ENCODE data around the gene GALNTL6. TPM values are rescaled to one million over a fixed set of nuclear protein-coding genes. Genes with fewer than 3 reads are reported as not detected.

GALNTL6 gene
- total RNA-seq, 2 experiments from 2014 or later: not detected

DNA sequence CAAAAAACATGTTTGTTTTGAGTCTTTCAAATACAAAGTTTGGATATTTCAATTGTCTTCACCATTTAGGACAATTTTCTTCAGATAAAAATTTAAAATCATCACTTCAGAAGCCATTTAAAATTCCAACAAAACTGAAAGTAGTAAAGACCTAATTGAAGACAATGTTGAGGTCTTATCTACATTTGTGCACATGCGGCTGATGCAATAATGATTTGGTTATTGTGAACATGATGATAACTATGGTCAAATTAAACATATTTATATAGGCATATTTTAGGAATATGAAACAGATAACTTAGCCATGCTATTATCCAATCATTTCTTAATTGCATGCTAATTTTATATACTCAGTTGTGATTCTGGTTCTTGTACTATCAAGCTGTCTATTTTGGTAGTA is 407.5 kb downstream of the GALNTL6 start:
- Mint-ChIP-seq H3K4me1 (ENCODE audit: low read depth) (no peaks in the 10 kb centered on the region), H3K27ac (no peak overlapping the region), H3K27me3 (ENCODE audit: low read depth) (no peaks in the 10 kb centered on the region), H3K4me3 (no peak overlapping the region), H3K36me3 (ENCODE audit: low read depth) (no peaks in the 10 kb centered on the region), H3K9me3 (no peaks in the 10 kb centered on the region)
- no peak for DNase-seq
- CTCF ChIA-PET: no interaction called here
- intact Hi-C loops (cut with micrococcal nuclease): no loop called here

DNA sequence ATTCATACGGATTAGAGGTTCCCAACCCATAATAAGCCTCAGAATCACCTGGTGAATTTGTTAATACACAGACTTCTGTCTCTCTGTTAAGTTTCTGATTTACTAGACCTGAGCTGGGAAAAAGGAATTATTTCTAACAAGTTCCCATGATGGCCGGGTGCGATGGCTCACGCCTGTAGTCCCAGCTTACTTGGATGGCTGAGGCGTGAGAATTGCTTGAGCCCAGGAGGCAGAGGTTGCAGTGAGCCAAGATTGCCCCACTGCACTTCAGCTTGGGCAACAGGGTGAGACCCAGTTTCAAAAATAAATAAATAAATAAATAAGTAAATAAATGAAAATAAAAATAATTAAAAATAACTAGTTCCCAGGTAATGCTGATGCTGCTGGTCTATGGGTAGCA is 412.3 kb downstream of the GALNTL6 start:
- Mint-ChIP-seq H3K36me3 (ENCODE audit: low read depth) (no peaks in the 10 kb centered on the region), H3K9me3 (no peaks in the 10 kb centered on the region), H3K27ac (no peak overlapping the region), H3K4me1 (ENCODE audit: low read depth) (no peaks in the 10 kb centered on the region), H3K27me3 (ENCODE audit: low read depth) (no peaks in the 10 kb centered on the region), H3K4me3 (no peak overlapping the region)
- intact Hi-C loops (cut with micrococcal nuclease): no loop called here
- CTCF ChIA-PET: no interaction called here
- DNase-seq: no peak

- Mint-ChIP-seq H3K4me1 (ENCODE audit: low read depth) (no peaks in the 10 kb centered on the region), H3K4me3 (no peak overlapping the region), H3K36me3 (ENCODE audit: low read depth) (no peaks in the 10 kb centered on the region), H3K27ac (no peak overlapping the region), H3K9me3 (peaks cover 2% of the 10 kb centered on the region), H3K27me3 (ENCODE audit: low read depth) (no peaks in the 10 kb centered on the region)
- CTCF ChIA-PET: no interaction called here
- DNase-seq: no peak
- intact Hi-C loops (cut with micrococcal nuclease): no loop called here
These were observed 419.8 kb downstream of the GALNTL6 start for GRCh38 chr4:172232966-172233365.

- Mint-ChIP-seq H3K4me1 (ENCODE audit: low read depth) (no peaks in the 10 kb centered on the region), H3K27ac (no peak overlapping the region), H3K27me3 (ENCODE audit: low read depth) (no peaks in the 10 kb centered on the region), H3K9me3 (peaks cover 4% of the 10 kb centered on the region), H3K4me3 (no peak overlapping the region), H3K36me3 (ENCODE audit: low read depth) (no peaks in the 10 kb centered on the region)
- CTCF ChIA-PET: no interaction called here
- DNase-seq: no peak
- intact Hi-C loops (cut with micrococcal nuclease): no loop called here
These were observed 430.3 kb downstream of the GALNTL6 start for GRCh38 chr4:172243551-172243950.

GRCh38 chr4:172245516-172245915 is 432.3 kb downstream of the GALNTL6 start:
- no peaks in the 10 kb centered on the region for H3K4me1 Mint-ChIP-seq (ENCODE audit: low read depth)
- no peaks in the 10 kb centered on the region for H3K36me3 Mint-ChIP-seq (ENCODE audit: low read depth)
- H3K27me3 Mint-ChIP-seq (ENCODE audit: low read depth): no peaks in the 10 kb centered on the region
- intact Hi-C loops (cut with micrococcal nuclease): no loop called here
- CTCF ChIA-PET: no interaction called here
- DNase-seq: no peak
- H3K27ac Mint-ChIP-seq: no peak overlapping the region
- no peak overlapping the region for H3K4me3 Mint-ChIP-seq
- H3K9me3 Mint-ChIP-seq: peaks cover 6% of the 10 kb centered on the region

- Mint-ChIP-seq H3K9me3 (peaks cover 5% of the 10 kb centered on the region), H3K36me3 (ENCODE audit: low read depth) (no peaks in the 10 kb centered on the region), H3K4me3 (no peak overlapping the region), H3K27me3 (ENCODE audit: low read depth) (no peaks in the 10 kb centered on the region), H3K27ac (no peak overlapping the region), H3K4me1 (ENCODE audit: low read depth) (no peaks in the 10 kb centered on the region)
- CTCF ChIA-PET: no interaction called here
- DNase-seq: no peak
- intact Hi-C loops (cut with micrococcal nuclease): no loop called here
These were observed 440.2 kb downstream of the GALNTL6 start for GRCh38 chr4:172253409-172253808.

DNA sequence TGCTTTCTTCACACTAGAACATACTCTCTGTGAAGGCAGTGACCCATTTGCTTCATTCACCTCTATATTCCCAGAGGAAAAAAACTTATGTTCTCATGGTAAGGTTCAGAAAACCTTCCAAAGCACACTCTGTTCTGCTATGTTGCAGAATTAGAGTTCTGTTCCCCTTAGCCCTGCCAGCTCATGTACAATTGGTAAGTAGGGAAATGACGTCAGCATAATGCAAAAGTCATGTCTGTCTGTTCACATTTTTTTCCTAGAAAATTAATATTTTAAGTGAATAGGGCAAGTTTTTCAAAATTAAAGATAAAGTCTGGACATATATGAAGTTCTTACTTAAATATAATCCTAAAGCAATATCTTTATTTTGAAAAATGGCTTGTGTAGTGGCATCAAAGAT is 443.6 kb downstream of the GALNTL6 start:
- no peak overlapping the region for H3K27ac Mint-ChIP-seq
- no peaks in the 10 kb centered on the region for H3K27me3 Mint-ChIP-seq (ENCODE audit: low read depth)
- no peak for DNase-seq
- H3K4me1 Mint-ChIP-seq (ENCODE audit: low read depth): no peaks in the 10 kb centered on the region
- H3K36me3 Mint-ChIP-seq (ENCODE audit: low read depth): no peaks in the 10 kb centered on the region
- peaks cover 11% of the 10 kb centered on the region for H3K9me3 Mint-ChIP-seq
- intact Hi-C loops (cut with micrococcal nuclease): no loop called here
- CTCF ChIA-PET: no interaction called here
- H3K4me3 Mint-ChIP-seq: no peak overlapping the region

DNA sequence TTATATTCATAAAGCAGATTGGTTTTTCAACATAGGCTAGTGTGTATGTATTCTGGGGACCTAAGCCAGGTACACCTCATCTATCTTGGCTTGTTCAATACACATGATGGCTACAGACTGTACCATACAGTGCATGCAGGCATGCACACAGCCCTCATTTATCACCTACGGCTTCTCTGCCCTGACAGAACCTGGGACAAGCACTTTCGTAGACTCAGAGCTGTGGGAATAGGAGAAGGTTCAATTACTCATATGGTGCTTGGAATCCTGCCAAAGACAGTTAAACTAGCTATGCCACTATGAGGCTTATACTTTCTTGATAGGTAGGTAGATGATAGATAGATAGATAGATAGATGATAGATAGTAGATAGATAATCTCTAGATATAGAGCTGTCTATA is 457.2 kb downstream of the GALNTL6 start:
- no peak for DNase-seq
- H3K36me3 Mint-ChIP-seq (ENCODE audit: low read depth): no peaks in the 10 kb centered on the region
- no peaks in the 10 kb centered on the region for H3K4me1 Mint-ChIP-seq (ENCODE audit: low read depth)
- H3K27me3 Mint-ChIP-seq (ENCODE audit: low read depth): no peaks in the 10 kb centered on the region
- no peak overlapping the region for H3K27ac Mint-ChIP-seq
- H3K9me3 Mint-ChIP-seq: no peaks in the 10 kb centered on the region
- no peak overlapping the region for H3K4me3 Mint-ChIP-seq
- intact Hi-C loops (cut with micrococcal nuclease): no loop called here
- CTCF ChIA-PET: no interaction called here

- H3K27ac Mint-ChIP-seq: no peak overlapping the region
- H3K27me3 Mint-ChIP-seq (ENCODE audit: low read depth): no peaks in the 10 kb centered on the region
- intact Hi-C loops (cut with micrococcal nuclease): no loop called here
- peaks cover 5% of the 10 kb centered on the region for H3K9me3 Mint-ChIP-seq
- no peak overlapping the region for H3K4me3 Mint-ChIP-seq
- H3K36me3 Mint-ChIP-seq (ENCODE audit: low read depth): no peaks in the 10 kb centered on the region
- CTCF ChIA-PET: no interaction called here
- no peak for DNase-seq
- H3K4me1 Mint-ChIP-seq (ENCODE audit: low read depth): no peaks in the 10 kb centered on the region
These were observed 473.9 kb downstream of the GALNTL6 start for GRCh38 chr4:172287117-172287516.

GRCh38 chr4:172305698-172306097 is 492.5 kb downstream of the GALNTL6 start:
- H3K27ac Mint-ChIP-seq: no peak overlapping the region
- peaks cover 5% of the 10 kb centered on the region for H3K9me3 Mint-ChIP-seq
- DNase-seq: no peak
- no peak overlapping the region for H3K4me3 Mint-ChIP-seq
- no peaks in the 10 kb centered on the region for H3K4me1 Mint-ChIP-seq (ENCODE audit: low read depth)
- no peaks in the 10 kb centered on the region for H3K27me3 Mint-ChIP-seq (ENCODE audit: low read depth)
- CTCF ChIA-PET: no interaction called here
- no peaks in the 10 kb centered on the region for H3K36me3 Mint-ChIP-seq (ENCODE audit: low read depth)
- intact Hi-C loops (cut with micrococcal nuclease): no loop called here

DNA sequence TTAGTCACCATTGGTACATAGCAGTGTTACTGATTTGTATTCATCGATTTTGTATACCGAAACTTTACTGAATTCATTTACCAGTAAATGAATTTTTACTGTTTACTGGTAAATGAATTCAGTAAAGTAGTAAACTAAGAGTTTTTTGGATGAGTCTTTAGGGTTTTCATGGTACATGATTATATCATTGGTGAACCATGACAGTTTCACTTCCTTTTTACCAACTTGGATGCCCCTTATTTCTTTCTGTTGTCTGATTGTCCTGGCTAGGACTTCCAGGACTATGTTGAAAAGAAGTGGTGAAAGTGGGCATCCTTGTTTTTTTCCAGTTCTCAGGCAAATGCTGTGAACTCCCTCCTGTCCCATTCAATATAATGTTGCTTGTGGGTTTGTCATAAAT is 494.9 kb downstream of the GALNTL6 start:
- no peak overlapping the region for H3K4me3 Mint-ChIP-seq
- CTCF ChIA-PET: no interaction called here
- intact Hi-C loops (cut with micrococcal nuclease): no loop called here

DNA sequence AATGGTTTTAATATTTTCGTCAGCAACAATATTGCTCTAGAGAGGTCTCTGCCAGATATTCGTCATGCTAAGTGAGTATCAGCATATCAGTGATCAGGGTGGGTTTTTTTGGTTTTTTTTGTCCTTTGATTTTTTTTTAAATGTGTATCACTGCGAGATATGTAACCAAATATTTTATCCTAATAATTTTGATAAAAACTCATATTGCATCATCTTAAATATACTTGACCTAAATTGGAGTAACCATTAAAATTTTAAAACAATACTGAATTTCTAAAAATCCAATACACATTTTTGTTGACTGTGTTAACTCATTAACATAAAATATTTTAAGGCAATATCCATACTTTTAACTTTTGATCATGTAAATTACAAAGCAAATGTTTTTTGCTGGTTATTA is 498.5 kb downstream of the GALNTL6 start:
- Mint-ChIP-seq H3K36me3 (ENCODE audit: low read depth) (no peaks in the 10 kb centered on the region), H3K4me1 (ENCODE audit: low read depth) (no peaks in the 10 kb centered on the region), H3K27ac (no peak overlapping the region), H3K4me3 (no peak overlapping the region), H3K27me3 (ENCODE audit: low read depth) (no peaks in the 10 kb centered on the region), H3K9me3 (no peaks in the 10 kb centered on the region)
- CTCF ChIA-PET: no interaction called here
- intact Hi-C loops (cut with micrococcal nuclease): no loop called here
- no peak for DNase-seq

More for the DNA sequence above, 494.9 kb downstream of the GALNTL6 start:
- H3K27me3 Mint-ChIP-seq (ENCODE audit: low read depth): no peaks in the 10 kb centered on the region
- no peak overlapping the region for H3K27ac Mint-ChIP-seq
- no peaks in the 10 kb centered on the region for H3K36me3 Mint-ChIP-seq (ENCODE audit: low read depth)
- H3K4me1 Mint-ChIP-seq (ENCODE audit: low read depth): no peaks in the 10 kb centered on the region
- no peak for DNase-seq
- H3K9me3 Mint-ChIP-seq: no peaks in the 10 kb centered on the region

DNA sequence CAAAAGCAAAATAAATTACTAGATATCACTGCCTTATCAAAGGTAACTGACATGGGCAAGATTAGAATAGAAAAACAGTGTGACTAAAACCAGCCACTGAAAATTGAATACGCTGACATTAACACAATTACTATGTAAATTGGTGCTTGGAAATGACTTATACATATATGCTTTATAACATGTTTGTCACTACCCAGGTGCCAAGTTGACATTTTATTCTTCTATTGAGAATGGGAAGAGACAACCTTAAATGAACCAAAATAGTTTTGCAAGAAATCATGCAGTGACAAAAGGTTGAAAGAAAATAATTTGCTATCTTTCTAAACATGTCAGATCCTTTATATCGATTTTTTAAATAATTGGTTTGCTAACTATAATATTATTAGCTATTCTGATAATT is 510.1 kb downstream of the GALNTL6 start:
- Mint-ChIP-seq H3K27ac (no peak overlapping the region), H3K4me1 (ENCODE audit: low read depth) (no peaks in the 10 kb centered on the region), H3K4me3 (no peak overlapping the region), H3K9me3 (peaks cover 5% of the 10 kb centered on the region), H3K36me3 (ENCODE audit: low read depth) (no peaks in the 10 kb centered on the region), H3K27me3 (ENCODE audit: low read depth) (no peaks in the 10 kb centered on the region)
- DNase-seq: no peak
- intact Hi-C loops (cut with micrococcal nuclease): no loop called here
- CTCF ChIA-PET: no interaction called here

GRCh38 chr4:172344308-172344938 is 531.2 kb downstream of the GALNTL6 start:
- H3K36me3 Mint-ChIP-seq (ENCODE audit: low read depth): no peaks in the 10 kb centered on the region
- CTCF ChIA-PET: no interaction called here
- H3K27me3 Mint-ChIP-seq (ENCODE audit: low read depth): no peaks in the 10 kb centered on the region
- peaks cover 3% of the 10 kb centered on the region for H3K9me3 Mint-ChIP-seq
- no peaks in the 10 kb centered on the region for H3K4me1 Mint-ChIP-seq (ENCODE audit: low read depth)
- H3K27ac Mint-ChIP-seq: no peak overlapping the region
- no peak for DNase-seq
- no peak overlapping the region for H3K4me3 Mint-ChIP-seq
- intact Hi-C loops (cut with micrococcal nuclease): no loop called here
